Vagina (tissue), 2 donors: ENCODE measurements around the gene DCUN1D3. TPM values are rescaled to one million over a fixed set of nuclear protein-coding genes. Genes with fewer than 3 reads are reported as not detected.

Experiments
- DNase-seq, 2 donors: peaks; one replicate each; pipeline ENCODE4 v3.0.0-alpha.2; 2017; ENCODE audit errors: extremely low spot score in 2 of 2
- H3K27ac ChIP-seq: fragments of 200-600 bp; sonication (generic); one replicate; pipeline ENCODE4 v1.5.1; 2019
- H3K27me3 ChIP-seq: fragments of 200-600 bp; sonication (generic); one replicate; pipeline ENCODE4 v1.5.1; 2019
- H3K36me3 ChIP-seq, 2 donors: fragments of 200-600 bp; sonication (generic); one replicate each; pipeline ENCODE4 v1.5.1; 2017 to 2019
- H3K4me1 ChIP-seq: fragments of 200-600 bp; sonication (generic); one replicate; pipeline ENCODE4 v1.5.1; 2019
- H3K4me3 ChIP-seq, 2 donors: fragments of 200-600 bp; sonication (generic); 1 replicate in 1 of 2; 2 replicates in 1 of 2; pipeline ENCODE4 v1.5.1; 2016 to 2019
- H3K9me3 ChIP-seq: fragments of 200-600 bp; sonication (generic); one replicate; pipeline ENCODE4 v1.5.1; 2019
- POLR2A ChIP-seq, 2 donors: fragments of 450-650 bp; IDR thresholded peaks; one replicate each; pipeline ENCODE4 v1.6.1; 2017; ENCODE audit warnings: antibody characterized with exemption in 2 of 2, mild to moderate bottlenecking in 2 of 2, moderate library complexity in 2 of 2
- POLR2AphosphoS5 ChIP-seq, 2 donors: sonication (generic); formaldehyde crosslinking; IDR thresholded peaks; one replicate each; pipeline ENCODE4 v1.9.0; 2017; ENCODE audit warnings: antibody characterized with exemption in 2 of 2, mild to moderate bottlenecking in 2 of 2, low read depth in 1 of 2; ENCODE audit not compliant: insufficient read depth in 1 of 2
- intact Hi-C: fragments of 100-400 bp; cut with DNase I; formaldehyde crosslinking; loops from one replicate; pipeline ENCODE4 v1.15.1; 2023
- total RNA-seq: library from RNA; depleted of rRNA; stranded (reverse); fragments of >200 nt; gene quantifications from one replicate; pipeline ENCODE4 v1.2.3, GENCODE V29; 2016
- TF ChIP-seq, protein P1 (sequence below), 3 experiments: fragments of 450-650 bp in 2 of 3; fragments of 200-600 bp in 1 of 3; sonication (generic) in 1 of 3; IDR thresholded peaks; one replicate each; pipeline ENCODE4 v1.5.1; 2017 to 2019; ENCODE audit warnings: antibody characterized with exemption in 3 of 3, mild to moderate bottlenecking in 2 of 3, moderate library complexity in 2 of 3

The DCUN1D3 gene
- total RNA-seq, 1 donor from 2014 or later, result 19.2 TPM

DNA sequence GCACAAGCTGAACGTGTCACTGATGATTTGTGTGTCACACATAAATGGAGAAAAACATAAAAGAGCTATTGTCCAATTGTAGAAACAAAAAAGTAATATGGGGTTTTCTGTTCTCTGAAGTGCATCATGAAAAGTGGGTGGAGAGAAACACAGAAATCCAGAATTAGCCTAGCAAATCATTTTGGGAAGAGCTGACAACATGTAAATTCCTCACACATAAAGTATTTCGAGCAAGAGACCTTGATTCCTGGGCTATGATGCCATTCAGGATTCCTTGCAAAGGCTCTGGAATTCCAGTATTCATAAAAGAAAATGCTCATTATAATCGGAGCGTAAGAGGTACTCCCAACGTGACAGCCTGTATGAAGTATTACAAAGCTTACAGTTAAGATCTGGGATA lies 1.1 kb downstream of the DCUN1D3 start:
- Histone ChIP-seq H3K27ac (peak overlapping the region; percentile 96), H3K27me3 (no peaks in the 10 kb centered on the region), H3K36me3 (peaks cover 0 to 7% of the 10 kb centered on the region in 2 donors), H3K4me3 (peak overlapping the region; percentile 68 to 89), H3K9me3 (no peaks in the 10 kb centered on the region), H3K4me1 (peaks cover 57% of the 10 kb centered on the region)
- no peak for DNase-seq
- TF ChIP-seq, protein P1, sequence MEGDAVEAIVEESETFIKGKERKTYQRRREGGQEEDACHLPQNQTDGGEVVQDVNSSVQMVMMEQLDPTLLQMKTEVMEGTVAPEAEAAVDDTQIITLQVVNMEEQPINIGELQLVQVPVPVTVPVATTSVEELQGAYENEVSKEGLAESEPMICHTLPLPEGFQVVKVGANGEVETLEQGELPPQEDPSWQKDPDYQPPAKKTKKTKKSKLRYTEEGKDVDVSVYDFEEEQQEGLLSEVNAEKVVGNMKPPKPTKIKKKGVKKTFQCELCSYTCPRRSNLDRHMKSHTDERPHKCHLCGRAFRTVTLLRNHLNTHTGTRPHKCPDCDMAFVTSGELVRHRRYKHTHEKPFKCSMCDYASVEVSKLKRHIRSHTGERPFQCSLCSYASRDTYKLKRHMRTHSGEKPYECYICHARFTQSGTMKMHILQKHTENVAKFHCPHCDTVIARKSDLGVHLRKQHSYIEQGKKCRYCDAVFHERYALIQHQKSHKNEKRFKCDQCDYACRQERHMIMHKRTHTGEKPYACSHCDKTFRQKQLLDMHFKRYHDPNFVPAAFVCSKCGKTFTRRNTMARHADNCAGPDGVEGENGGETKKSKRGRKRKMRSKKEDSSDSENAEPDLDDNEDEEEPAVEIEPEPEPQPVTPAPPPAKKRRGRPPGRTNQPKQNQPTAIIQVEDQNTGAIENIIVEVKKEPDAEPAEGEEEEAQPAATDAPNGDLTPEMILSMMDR (IDR thresholded peaks at IDR 0.05), result no peak
- intact Hi-C loops, result no loop called here

DNA sequence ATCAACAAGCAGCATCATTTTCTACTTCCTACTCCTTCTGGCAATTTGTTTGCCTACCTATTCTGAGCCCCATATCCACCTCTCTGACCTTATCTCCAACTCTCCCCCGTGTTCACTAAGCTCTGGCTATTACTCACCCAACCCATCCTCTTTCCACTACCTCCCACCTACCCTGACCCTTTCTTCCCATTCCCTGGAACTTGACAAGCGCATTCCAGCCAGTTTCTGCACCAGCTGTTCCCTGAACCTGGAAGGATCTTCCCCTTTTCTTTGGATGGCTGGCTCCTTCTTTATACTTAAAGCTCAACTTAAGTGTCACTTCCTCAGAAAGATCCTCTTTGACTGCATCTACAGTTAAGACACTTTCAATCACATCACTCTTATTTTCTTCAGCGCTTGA lies 2.2 kb downstream of the DCUN1D3 start:
- Histone ChIP-seq H3K9me3 (no peaks in the 10 kb centered on the region), H3K4me3 (peak overlapping the region in 1 of 2 donors; percentile 68), H3K4me1 (peaks cover 45% of the 10 kb centered on the region), H3K27ac (peak overlapping the region; percentile 37), H3K27me3 (no peaks in the 10 kb centered on the region), H3K36me3 (peaks cover 0 to 11% of the 10 kb centered on the region in 2 donors)
- TF ChIP-seq, protein P1 (IDR thresholded peaks at IDR 0.05), result no peak
- TF ChIP-seq POLR2A (IDR thresholded peaks at IDR 0.05) (no peak), POLR2AphosphoS5 (IDR thresholded peaks at IDR 0.05; ENCODE audit: insufficient read depth in 1 of 2, low read depth in 1 of 2) (no peak)
- intact Hi-C loops, result no loop called here
- no peak for DNase-seq

DNA sequence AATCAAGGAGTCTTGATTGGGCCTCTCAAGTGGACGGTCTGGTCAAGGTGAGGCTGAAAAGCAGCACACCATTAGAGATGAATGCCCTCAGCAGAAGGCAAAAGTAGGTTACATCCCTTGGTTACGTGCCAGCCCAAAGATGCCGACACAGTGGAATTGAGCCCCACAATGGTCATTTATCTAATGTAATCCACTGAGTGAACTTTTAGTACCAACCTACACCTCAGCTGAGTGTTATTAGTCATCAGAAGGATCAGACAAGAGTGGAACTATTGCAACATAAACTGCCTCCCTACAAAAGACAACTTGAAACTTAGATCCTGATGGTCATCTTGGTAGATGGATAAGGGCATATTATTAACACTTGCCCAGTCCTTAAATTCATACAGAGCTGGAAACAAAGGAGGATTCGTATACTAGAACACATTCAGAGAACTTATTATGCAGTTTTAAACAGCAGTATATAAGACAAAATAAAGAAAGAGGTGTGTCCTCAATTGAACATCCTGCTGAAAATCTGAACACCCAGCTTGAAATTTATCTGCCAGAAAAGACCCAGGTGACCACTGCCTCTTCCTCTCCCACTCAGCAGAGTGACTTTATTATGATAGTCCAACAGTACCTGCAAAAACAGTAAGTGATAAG lies 2.8 kb downstream of the DCUN1D3 start:
- Histone ChIP-seq H3K36me3 (peaks cover 0 to 12% of the 10 kb centered on the region in 2 donors), H3K27me3 (no peaks in the 10 kb centered on the region), H3K4me1 (peaks cover 40% of the 10 kb centered on the region), H3K27ac (peak overlapping the region; percentile 37), H3K9me3 (no peaks in the 10 kb centered on the region), H3K4me3 (no peak overlapping the region)
- TF ChIP-seq POLR2A (IDR thresholded peaks at IDR 0.05), result no peak
- TF ChIP-seq POLR2AphosphoS5 (IDR thresholded peaks at IDR 0.05; ENCODE audit: insufficient read depth in 1 of 2, low read depth in 1 of 2), result peak in 1 of 2 donors; percentile 33
- no peak for DNase-seq
- intact Hi-C loops, result no loop called here

DNA sequence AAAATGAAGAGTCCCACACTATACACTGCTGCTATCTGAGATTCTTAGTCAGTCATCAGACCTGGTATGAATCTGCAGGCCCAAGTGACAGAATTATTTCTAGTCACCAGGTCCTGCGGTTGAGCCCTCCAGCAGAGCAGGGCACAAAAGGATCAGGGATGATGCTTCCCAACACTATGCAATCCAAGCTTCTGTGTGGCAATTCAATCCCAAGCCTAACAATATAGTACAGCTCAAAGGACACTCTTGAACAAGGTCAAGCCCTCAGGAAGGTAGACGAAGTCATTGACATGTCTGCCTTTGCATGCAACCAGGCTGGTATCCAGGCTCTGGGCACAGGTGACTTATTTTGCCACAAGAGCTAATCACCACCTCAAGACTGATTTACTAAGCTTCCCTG lies 5.8 kb downstream of the DCUN1D3 start:
- no peak for DNase-seq
- Histone ChIP-seq H3K4me1 (peaks cover 35% of the 10 kb centered on the region), H3K9me3 (no peaks in the 10 kb centered on the region), H3K36me3 (peaks cover 0 to 16% of the 10 kb centered on the region in 2 donors), H3K4me3 (no peak overlapping the region), H3K27me3 (no peaks in the 10 kb centered on the region), H3K27ac (no peak overlapping the region)
- TF ChIP-seq POLR2AphosphoS5 (IDR thresholded peaks at IDR 0.05; ENCODE audit: insufficient read depth in 1 of 2, low read depth in 1 of 2) (no peak), POLR2A (IDR thresholded peaks at IDR 0.05) (no peak)
- TF ChIP-seq, protein P1 (IDR thresholded peaks at IDR 0.05), result no peak
- intact Hi-C loops, result no loop called here

DNA sequence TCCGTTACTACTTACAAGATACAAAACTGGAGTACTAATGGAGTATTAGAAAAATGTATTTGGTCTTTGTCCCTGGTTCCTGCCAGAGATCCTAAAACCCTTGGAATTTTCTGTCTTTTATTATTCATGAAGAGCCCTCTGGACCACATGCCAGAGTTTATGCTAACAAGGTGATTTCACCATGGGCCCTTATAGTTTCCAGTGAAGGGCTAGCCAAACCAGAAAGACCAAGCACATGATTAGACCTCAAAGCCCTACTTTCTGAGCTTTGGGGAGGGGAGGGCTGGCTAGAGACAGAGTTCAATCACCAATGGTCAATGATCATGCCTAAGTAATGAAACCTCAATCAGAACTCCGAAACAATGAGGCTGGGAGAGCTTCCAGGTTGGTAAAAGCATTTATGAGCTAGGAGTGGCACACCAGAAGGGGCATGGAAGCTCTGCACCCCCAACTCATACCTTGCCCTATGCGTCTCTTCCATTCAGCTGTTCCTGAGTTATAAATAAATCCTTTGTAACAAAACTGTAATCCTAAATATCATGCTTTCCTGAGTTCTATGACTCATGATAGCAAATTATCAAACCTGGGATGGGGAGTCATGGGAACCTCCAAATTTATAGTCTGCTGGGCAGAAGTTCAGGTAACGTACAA lies 10.4 kb downstream of the DCUN1D3 start:
- intact Hi-C loops, result no loop called here
- no peaks in the 10 kb centered on the region for H3K27me3 ChIP-seq
- TF ChIP-seq POLR2AphosphoS5 (IDR thresholded peaks at IDR 0.05; ENCODE audit: insufficient read depth in 1 of 2, low read depth in 1 of 2), result no peak
- TF ChIP-seq POLR2A (IDR thresholded peaks at IDR 0.05), result no peak
- TF ChIP-seq, protein P1 (IDR thresholded peaks at IDR 0.05), result no peak
- H3K4me3 ChIP-seq, result no peak overlapping the region
- peaks cover 0 to 9% of the 10 kb centered on the region in 2 donors for H3K36me3 ChIP-seq
- H3K9me3 ChIP-seq, result no peaks in the 10 kb centered on the region
- H3K4me1 ChIP-seq, result peaks cover 9% of the 10 kb centered on the region
- DNase-seq, result no peak
- H3K27ac ChIP-seq, result no peak overlapping the region
